ENCODE data around the gene CCDC81. TPM values are rescaled to one million over a fixed set of nuclear protein-coding genes. Genes with fewer than 3 reads are reported as not detected.
A peak's percentile ranks its signal among the peaks of the same experiment; 100 is the strongest.
"Not testable (repeated sequence)": the region's sequence is repeated elsewhere in the genome, so short reads cannot be mapped to it uniquely, and the experiment has no call there.

The CCDC81 gene
- total RNA-seq = 0.53 and 0.64 TPM in 2 replicates

- no peak for DNase-seq (ENCODE audit: low read depth)
- no peak within 1 kb of the TSS for H3K4me3 ChIP-seq (ENCODE audit: low read depth, low read length)
- H3K27me3 ChIP-seq (ENCODE audit: control insufficient read depth, insufficient read depth, low read length) = no peaks in the 10 kb centered on the region
- TF ChIP-seq CTCF (IDR thresholded peaks at IDR 0.05; ENCODE audit: insufficient read depth, low read length, severe bottlenecking) = no peak
- no peaks in the 10 kb centered on the region for H3K36me3 ChIP-seq (ENCODE audit: control insufficient read depth, insufficient read depth, low read length)
- FAIRE-seq = no peak
Measured at GRCh38 chr11:86374586-86374985, at the start of gene CCDC81. Gene CCDC81 (plus strand): TSS chr11:86374887. CDS start chr11:86375164, 277 bp downstream.

GRCh38 chr11:86335131-86335767 lies 39.4 kb upstream of the CCDC81 start:
- FAIRE-seq = no peak
- DNase-seq (ENCODE audit: low read depth) = peak; percentile 62
- no peaks in the 10 kb centered on the region for H3K36me3 ChIP-seq (ENCODE audit: control insufficient read depth, insufficient read depth, low read length)
- no peak overlapping the region for H3K4me3 ChIP-seq (ENCODE audit: low read depth, low read length)
- no peak for TF ChIP-seq CTCF (IDR thresholded peaks at IDR 0.05; ENCODE audit: insufficient read depth, low read length, severe bottlenecking)
- H3K27me3 ChIP-seq (ENCODE audit: control insufficient read depth, insufficient read depth, low read length) = no peaks in the 10 kb centered on the region

- Histone ChIP-seq H3K36me3 (ENCODE audit: control insufficient read depth, insufficient read depth, low read length) (no peaks in the 10 kb centered on the region), H3K27me3 (ENCODE audit: control insufficient read depth, insufficient read depth, low read length) (no peaks in the 10 kb centered on the region), H3K4me3 (ENCODE audit: low read depth, low read length) (no peak overlapping the region)
- TF ChIP-seq CTCF (IDR thresholded peaks at IDR 0.05; ENCODE audit: insufficient read depth, low read length, severe bottlenecking) = no peak
- FAIRE-seq = no peak
- no peak for DNase-seq (ENCODE audit: low read depth)
Measured at GRCh38 chr11:86337227-86337626, 37.5 kb upstream of the CCDC81 start.

- H3K36me3 ChIP-seq (ENCODE audit: control insufficient read depth, insufficient read depth, low read length) = peaks cover 1% of the 10 kb centered on the region
- DNase-seq (ENCODE audit: low read depth) = no peak
- FAIRE-seq = no peak
Measured at GRCh38 chr11:86341382-86341781, 33.3 kb upstream of the CCDC81 start.

GRCh38 chr11:86346513-86346912 lies 28.2 kb upstream of the CCDC81 start:
- Histone ChIP-seq H3K4me3 (ENCODE audit: low read depth, low read length) (no peak overlapping the region), H3K27me3 (ENCODE audit: control insufficient read depth, insufficient read depth, low read length) (no peaks in the 10 kb centered on the region), H3K36me3 (ENCODE audit: control insufficient read depth, insufficient read depth, low read length) (peaks cover 1% of the 10 kb centered on the region)
- FAIRE-seq = no peak
- no peak for TF ChIP-seq CTCF (IDR thresholded peaks at IDR 0.05; ENCODE audit: insufficient read depth, low read length, severe bottlenecking)
- no peak for DNase-seq (ENCODE audit: low read depth)

More at GRCh38 chr11:86341382-86341781, 33.3 kb upstream of the CCDC81 start:
- Histone ChIP-seq H3K4me3 (ENCODE audit: low read depth, low read length) (no peak overlapping the region), H3K27me3 (ENCODE audit: control insufficient read depth, insufficient read depth, low read length) (no peaks in the 10 kb centered on the region)
- no peak for TF ChIP-seq CTCF (IDR thresholded peaks at IDR 0.05; ENCODE audit: insufficient read depth, low read length, severe bottlenecking)

- DNase-seq (ENCODE audit: low read depth) = no peak
- no peaks in the 10 kb centered on the region for H3K36me3 ChIP-seq (ENCODE audit: control insufficient read depth, insufficient read depth, low read length)
- FAIRE-seq = no peak
- TF ChIP-seq CTCF (IDR thresholded peaks at IDR 0.05; ENCODE audit: insufficient read depth, low read length, severe bottlenecking) = no peak
- H3K27me3 ChIP-seq (ENCODE audit: control insufficient read depth, insufficient read depth, low read length) = no peaks in the 10 kb centered on the region
- H3K4me3 ChIP-seq (ENCODE audit: low read depth, low read length) = no peak overlapping the region
Measured at GRCh38 chr11:86355256-86355655, 19.4 kb upstream of the CCDC81 start.

GRCh38 chr11:86357412-86357811 lies 17.3 kb upstream of the CCDC81 start:
- not testable (repeated sequence) for H3K27me3 ChIP-seq (ENCODE audit: control insufficient read depth, insufficient read depth, low read length); H3K36me3 ChIP-seq (ENCODE audit: control insufficient read depth, insufficient read depth, low read length); DNase-seq (ENCODE audit: low read depth); FAIRE-seq; H3K4me3 ChIP-seq (ENCODE audit: low read depth, low read length)
